Common myeloid progenitor, CD34-positive (primary cell): ENCODE data around the gene FCHO1.

Source experiments
- CTCF ChIA-PET: fragments of 350-600 bp; sonication (Branson Sonifier 250); formaldehyde crosslinking; loops from one replicate; lab custom pipeline; 2021; ENCODE audit warnings: antibody characterized with exemption; lab: Charles Lee
- POLR2A ChIA-PET: fragments of 350-600 bp; sonication (Branson Sonifier 250); formaldehyde crosslinking; loops from one replicate; lab custom pipeline; 2021; ENCODE audit warnings: antibody characterized with exemption; lab: Charles Lee
- DNase-seq, 3 donors: peaks; one replicate each; pipeline versions ENCODE4 v3.0.0 to v3.0.0-alpha.2; 2013
- H3K27ac ChIP-seq, 2 experiments: 1 replicate in 1 of 2; 2 replicates in 1 of 2; pipeline ENCODE4 v1.7.0; 2013; ENCODE audit warnings: inconsistent platforms in 2 of 2, low read length in 2 of 2, mild to moderate bottlenecking in 2 of 2, low read depth in 1 of 2, moderate library complexity in 1 of 2; ENCODE audit not compliant: severe bottlenecking in 2 of 2, insufficient read depth in 1 of 2, poor library complexity in 1 of 2
- H3K27me3 ChIP-seq, 5 experiments: replicated peaks in 2 of 5; 1 replicate in 3 of 5; 2 replicates in 2 of 5; pipeline versions ENCODE4 v1.6.1 to v1.7.0; 2013; ENCODE audit warnings: low read length in 4 of 5, mild to moderate bottlenecking in 2 of 5, moderate library complexity in 2 of 5, inconsistent platforms in 1 of 5; ENCODE audit not compliant: insufficient read depth in 5 of 5, control insufficient read depth in 4 of 5
- H3K36me3 ChIP-seq, 4 experiments: 1 replicate in 2 of 4; 2 replicates in 2 of 4; pipeline versions ENCODE4 v1.6.1 to v1.7.0; 2013; ENCODE audit warnings: low read length in 3 of 4, control low read depth in 1 of 4, mild to moderate bottlenecking in 1 of 4; ENCODE audit not compliant: control insufficient read depth in 4 of 4, insufficient read depth in 4 of 4
- H3K4me1 ChIP-seq, 4 experiments: 1 replicate in 3 of 4; 2 replicates in 1 of 4; pipeline versions ENCODE4 v1.6.1 to v1.7.1; 2013; ENCODE audit warnings: low read length in 3 of 4, mild to moderate bottlenecking in 3 of 4, control low read depth in 1 of 4, inconsistent platforms in 1 of 4, moderate library complexity in 1 of 4; ENCODE audit not compliant: control insufficient read depth in 4 of 4, insufficient read depth in 4 of 4; ENCODE audit errors: control extremely low read depth in 1 of 4
- H3K4me3 ChIP-seq, 7 experiments: 1 replicate in 4 of 7; 2 replicates in 3 of 7; pipeline versions ENCODE4 v1.5.1 to v1.7.0; 2013; ENCODE audit warnings: mild to moderate bottlenecking in 7 of 7, low read length in 6 of 7, moderate library complexity in 6 of 7, inconsistent platforms in 2 of 7, low read depth in 2 of 7, control low read depth in 1 of 7; ENCODE audit not compliant: insufficient read depth in 4 of 7, control insufficient read depth in 1 of 7; ENCODE audit errors: extremely low read depth in 1 of 7
- H3K9me3 ChIP-seq, 5 experiments: 1 replicate in 4 of 5; 2 replicates in 1 of 5; pipeline versions ENCODE4 v1.6.1 to v1.7.1; 2013; ENCODE audit warnings: low read length in 4 of 5, mild to moderate bottlenecking in 2 of 5, inconsistent platforms in 1 of 5, low read depth in 1 of 5, moderate library complexity in 1 of 5; ENCODE audit not compliant: control insufficient read depth in 4 of 5, insufficient read depth in 2 of 5; ENCODE audit errors: control extremely low read depth in 1 of 5
- WGBS: methylation state at CpG from one replicate; pipeline ENCODE4 v1.1.5; 2013; ENCODE audit not compliant: insufficient coverage; 5-methylcytosine and 5-hydroxymethylcytosine counted together

FCHO1 gene

DNA sequence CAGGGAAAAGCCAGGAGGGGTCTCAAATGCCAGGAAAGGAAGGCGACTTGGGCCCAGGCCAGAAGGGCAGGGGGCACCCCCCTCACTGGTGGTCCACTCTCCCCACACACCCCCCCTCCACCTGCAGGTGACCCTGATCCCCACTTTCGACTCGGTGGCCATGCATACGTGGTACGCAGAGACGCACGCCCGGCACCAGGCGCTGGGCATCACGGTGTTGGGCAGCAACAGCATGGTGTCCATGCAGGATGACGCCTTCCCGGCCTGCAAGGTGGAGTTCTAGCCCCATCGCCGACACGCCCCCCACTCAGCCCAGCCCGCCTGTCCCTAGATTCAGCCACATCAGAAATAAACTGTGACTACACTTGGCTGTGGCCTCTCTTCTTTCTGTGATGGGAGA, 17.1 kb upstream of the FCHO1 start:
- 96% methylated on average over 15 of the region's 16 CpGs for WGBS
- Histone ChIP-seq H3K36me3 (peaks cover 20 to 66% (median 46%) of the 10 kb centered on the region in 4 experiments), H3K9me3 (no peaks in the 10 kb centered on the region), H3K4me1 (peaks cover 0 to 2% (median 0%) of the 10 kb centered on the region in 4 experiments), H3K4me3 (no peak overlapping the region), H3K27me3 (no peaks in the 10 kb centered on the region), H3K27ac (no peak overlapping the region)
- ChIA-PET CTCF (interaction anchor here (1.6 kb wide), 1 partner anchor 13 kb away, joined by 4 read pairs; no protein-coding TSS in a partner anchor), POLR2A (no interaction called here)
- DNase-seq, result no peak

GRCh38 chr19:17735410-17735809, 15.9 kb upstream of the FCHO1 start:
- Histone ChIP-seq H3K4me1 (peaks cover 0 to 8% (median 0%) of the 10 kb centered on the region in 4 experiments), H3K27ac (no peak overlapping the region), H3K27me3 (no peaks in the 10 kb centered on the region), H3K4me3 (no peak overlapping the region), H3K36me3 (peaks cover 20 to 55% (median 38%) of the 10 kb centered on the region in 4 experiments), H3K9me3 (no peaks in the 10 kb centered on the region)
- CTCF ChIA-PET, result interaction anchor here (0.9 to 1.4 kb wide), 2 partner anchors 10 to 31 kb away, joined by 3 to 4 read pairs; no protein-coding TSS in a partner anchor
- no peak for DNase-seq
- POLR2A ChIA-PET, result no interaction called here
- WGBS, result 95% methylated on average over 4 of the region's 5 CpGs

DNA sequence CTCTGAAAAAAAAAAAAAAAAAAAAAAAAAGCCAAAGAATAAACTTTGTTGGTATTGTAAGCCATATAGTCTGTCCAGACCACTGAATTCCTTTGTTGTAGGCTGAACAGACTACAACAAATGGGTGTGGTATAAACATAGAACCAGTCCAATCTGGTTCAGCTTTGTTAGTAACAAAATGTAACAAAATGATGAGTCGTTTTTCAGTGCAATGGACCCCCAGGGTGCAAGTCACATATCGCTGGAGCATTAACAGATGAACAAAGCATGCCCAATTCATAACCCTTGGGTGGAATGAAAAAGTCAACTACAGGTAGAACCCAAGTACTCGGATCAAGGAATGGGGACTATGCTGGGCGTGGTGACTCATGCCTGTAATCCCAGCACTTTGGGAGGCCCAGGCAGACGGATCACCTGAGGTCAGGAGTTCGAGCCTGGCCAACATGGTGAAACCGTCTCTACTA, 13.6 kb upstream of the FCHO1 start:
- Histone ChIP-seq H3K9me3 (peaks cover 0 to 5% (median 0%) of the 10 kb centered on the region in 5 experiments), H3K4me1 (peaks cover 0 to 8% (median 0%) of the 10 kb centered on the region in 4 experiments), H3K36me3 (peaks cover 15 to 35% (median 22%) of the 10 kb centered on the region in 4 experiments), H3K4me3 (no peak overlapping the region), H3K27ac (no peak overlapping the region), H3K27me3 (no peaks in the 10 kb centered on the region)
- no peak for DNase-seq
- WGBS, result 100% methylated on average over 6 of the region's 7 CpGs
- CTCF ChIA-PET, result interaction anchor here (0.6 to 1.8 kb wide), 4 partner anchors 13 to 346 kb away, joined by 3 to 5 read pairs (median 4); no protein-coding TSS in a partner anchor
- POLR2A ChIA-PET, result no interaction called here

GRCh38 chr19:17739121-17739875, 12.0 kb upstream of the FCHO1 start:
- CTCF ChIA-PET, result interaction anchor here (0.6 to 1.8 kb wide), 3 partner anchors 21 to 33 kb away, joined by 3 to 5 read pairs (median 5); no protein-coding TSS in a partner anchor
- POLR2A ChIA-PET, result no interaction called here
- Histone ChIP-seq H3K4me1 (peaks cover 0 to 8% (median 2%) of the 10 kb centered on the region in 4 experiments), H3K27me3 (no peaks in the 10 kb centered on the region), H3K36me3 (peaks cover 11 to 19% (median 13%) of the 10 kb centered on the region in 4 experiments), H3K27ac (no peak overlapping the region), H3K4me3 (no peak overlapping the region), H3K9me3 (peaks cover 0 to 5% (median 0%) of the 10 kb centered on the region in 5 experiments)
- DNase-seq, result no peak
- 91% methylated on average over 13 of the region's 18 CpGs for WGBS

GRCh38 chr19:17741456-17741855, 9.8 kb upstream of the FCHO1 start:
- POLR2A ChIA-PET, result no interaction called here
- DNase-seq, result no peak
- CTCF ChIA-PET, result interaction anchor here (0.7 to 1.7 kb wide), 7 partner anchors 11 to 315 kb away, joined by 3 to 5 read pairs (median 3); no protein-coding TSS in a partner anchor
- no peaks in the 10 kb centered on the region for H3K27me3 ChIP-seq
- WGBS, result 96% methylated on average over 2 of the region's 2 CpGs
- H3K4me1 ChIP-seq, result peaks cover 0 to 8% (median 2%) of the 10 kb centered on the region in 4 experiments
- peaks cover 0 to 5% (median 0%) of the 10 kb centered on the region in 5 experiments for H3K9me3 ChIP-seq
- H3K27ac ChIP-seq, result no peak overlapping the region
- no peak overlapping the region for H3K4me3 ChIP-seq
- peaks cover 0 to 5% (median under 1%) of the 10 kb centered on the region in 4 experiments for H3K36me3 ChIP-seq

GRCh38 chr19:17743874-17744580, 7.2 kb upstream of the FCHO1 start:
- no peaks in the 10 kb centered on the region for H3K36me3 ChIP-seq
- DNase-seq, result peak; percentile 75 to 90 (median 90)
- no peak overlapping the region for H3K4me3 ChIP-seq
- WGBS, result 92% methylated on average over 2 of the region's 6 CpGs
- H3K9me3 ChIP-seq, result peaks cover 0 to 5% (median 0%) of the 10 kb centered on the region in 5 experiments
- CTCF ChIA-PET, result interaction anchor here (0.7 to 0.9 kb wide), 2 partner anchors 23 to 28 kb away, joined by 3 read pairs; no protein-coding TSS in a partner anchor
- H3K27me3 ChIP-seq, result no peaks in the 10 kb centered on the region
- peak overlapping the region in 1 of 2 experiments; percentile 61 for H3K27ac ChIP-seq
- POLR2A ChIA-PET, result interaction anchor here (0.8 kb wide), 1 partner anchor 262 kb away, joined by 3 read pairs; no protein-coding TSS in a partner anchor
- peaks cover 0 to 19% (median 16%) of the 10 kb centered on the region in 4 experiments for H3K4me1 ChIP-seq
